GM18508 (cell line): ENCODE data around the gene OR2B2.
A peak's percentile ranks its signal among the peaks of the same experiment; 100 is the strongest.
"Not testable (repeated sequence)": the region's sequence is repeated elsewhere in the genome, so short reads cannot be mapped to it uniquely, and the experiment has no call there.

ENCODE experiments used
- ATAC-seq: cut with Tn5 transposase; IDR thresholded peaks from one replicate; pipeline ENCODE4 v1.9.1; 2021; ENCODE audit warnings: moderate number of reproducible peaks; ENCODE audit not compliant: insufficient read depth, unreplicated experiment

OR2B2 gene

GRCh38 chr6:27911956-27912446, at the start of gene OR2B2:
Gene OR2B2 (minus strand): TSS chr6:27912396. CDS start chr6:27912319, 77 bp downstream.
- ATAC-seq: no peak

DNA sequence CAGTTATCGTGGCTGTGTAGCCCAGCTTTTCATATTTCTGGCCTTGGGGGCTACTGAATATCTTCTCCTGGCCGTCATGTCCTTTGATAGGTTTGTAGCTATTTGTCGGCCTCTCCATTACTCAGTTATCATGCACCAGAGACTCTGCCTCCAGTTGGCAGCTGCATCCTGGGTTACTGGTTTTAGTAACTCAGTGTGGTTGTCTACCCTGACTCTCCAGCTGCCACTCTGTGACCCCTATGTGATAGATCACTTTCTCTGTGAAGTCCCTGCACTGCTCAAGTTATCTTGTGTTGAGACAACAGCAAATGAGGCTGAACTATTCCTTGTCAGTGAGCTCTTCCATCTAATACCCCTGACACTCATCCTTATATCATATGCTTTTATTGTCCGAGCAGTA, 45.3 kb upstream of the OR2B2 start:
- ATAC-seq: no peak

- ATAC-seq: no peak
Observed at GRCh38 chr6:27956941-27957340, 44.7 kb upstream of the OR2B2 start, which contains the start of gene OR2B6. Gene OR2B6 (plus strand): TSS chr6:27957241. CDS start chr6:27957241, 0 bp downstream.

GRCh38 chr6:27951040-27951439, 38.8 kb upstream of the OR2B2 start:
- no peak for ATAC-seq

DNA sequence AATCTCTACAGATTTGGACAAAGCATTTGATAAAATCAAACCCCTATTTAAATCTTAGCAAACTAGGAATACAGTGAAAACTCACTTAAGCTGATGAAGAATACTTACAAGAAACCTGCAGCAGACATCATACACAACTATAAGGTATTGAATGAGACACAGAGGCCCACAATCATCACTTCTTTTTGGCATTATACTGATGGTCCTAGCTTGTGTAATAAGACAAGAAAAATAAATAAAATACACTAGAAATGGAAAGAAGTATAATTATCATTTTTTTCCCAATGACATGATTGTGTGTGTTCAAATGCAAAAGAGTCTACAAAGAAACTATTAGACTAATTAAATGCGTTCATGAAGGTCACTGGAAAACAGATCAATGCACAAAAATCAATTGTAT, 36.0 kb upstream of the OR2B2 start:
- ATAC-seq: no peak

GRCh38 chr6:27943072-27943471, 30.9 kb upstream of the OR2B2 start:
- ATAC-seq: not testable (repeated sequence)

GRCh38 chr6:27940766-27941165, 28.6 kb upstream of the OR2B2 start:
- ATAC-seq: no peak

DNA sequence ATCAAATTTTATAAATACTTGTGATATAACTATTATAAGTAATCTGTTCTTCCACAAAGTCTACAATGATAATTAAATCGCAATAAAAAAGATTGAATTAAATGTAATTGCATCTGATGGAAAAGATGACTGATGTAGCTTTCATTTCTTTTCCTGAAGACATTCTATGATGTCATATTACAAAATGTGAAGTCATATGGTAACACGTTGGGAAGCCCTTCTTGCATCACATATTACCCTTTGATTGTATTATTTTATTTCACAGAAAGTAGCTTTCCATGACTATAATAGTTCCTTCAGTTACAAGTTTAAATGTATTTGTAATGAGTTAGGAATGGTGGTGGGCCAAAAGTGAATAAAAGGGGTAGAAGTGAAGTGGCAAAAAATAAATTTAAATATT, 19.0 kb upstream of the OR2B2 start:
- ATAC-seq: no peak

DNA sequence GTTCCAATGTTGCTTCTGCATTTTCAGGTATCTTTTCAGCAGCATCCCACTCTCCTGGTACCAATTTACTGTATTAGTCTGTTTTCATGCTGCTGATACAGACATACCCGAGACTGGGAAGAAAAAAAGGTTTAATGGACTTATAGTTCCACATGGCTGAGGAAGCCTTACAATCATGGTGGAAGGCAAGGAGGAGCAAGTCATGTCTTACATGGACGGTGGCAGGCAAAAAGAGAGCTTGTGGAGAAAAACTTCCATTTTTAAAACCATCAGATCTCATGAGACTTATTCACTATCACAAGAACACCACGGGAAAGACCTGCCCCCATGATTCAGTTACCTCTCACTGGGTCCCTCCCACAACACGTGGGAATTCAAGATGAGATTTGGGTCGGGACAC, 17.7 kb upstream of the OR2B2 start:
- ATAC-seq: not testable (repeated sequence)

GRCh38 chr6:27928041-27928440, 15.8 kb upstream of the OR2B2 start:
- not testable (repeated sequence) for ATAC-seq

DNA sequence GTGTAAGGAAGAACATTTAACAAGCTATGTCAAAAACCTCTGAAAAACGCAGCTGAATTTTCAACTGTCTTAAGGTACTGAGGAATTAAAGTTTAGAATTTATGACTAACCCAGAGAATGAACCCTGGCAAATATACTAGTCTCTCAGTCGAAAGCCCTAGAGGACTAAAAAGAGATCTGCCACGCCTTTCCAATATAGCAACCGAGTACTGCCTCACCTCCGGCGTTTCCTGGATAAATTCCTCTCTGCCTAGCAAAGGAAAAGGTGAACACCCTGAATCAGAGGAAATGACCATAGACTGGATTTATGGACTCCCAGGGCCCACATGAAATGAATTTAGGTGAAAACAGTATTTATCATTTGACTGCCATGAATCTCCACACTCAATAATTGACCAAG, 12.0 kb upstream of the OR2B2 start:
- no peak for ATAC-seq

- ATAC-seq: no peak
Observed at GRCh38 chr6:27922949-27923348, 10.8 kb upstream of the OR2B2 start.

GRCh38 chr6:27908017-27908416, 4.2 kb downstream of the OR2B2 start:
- ATAC-seq: no peak

DNA sequence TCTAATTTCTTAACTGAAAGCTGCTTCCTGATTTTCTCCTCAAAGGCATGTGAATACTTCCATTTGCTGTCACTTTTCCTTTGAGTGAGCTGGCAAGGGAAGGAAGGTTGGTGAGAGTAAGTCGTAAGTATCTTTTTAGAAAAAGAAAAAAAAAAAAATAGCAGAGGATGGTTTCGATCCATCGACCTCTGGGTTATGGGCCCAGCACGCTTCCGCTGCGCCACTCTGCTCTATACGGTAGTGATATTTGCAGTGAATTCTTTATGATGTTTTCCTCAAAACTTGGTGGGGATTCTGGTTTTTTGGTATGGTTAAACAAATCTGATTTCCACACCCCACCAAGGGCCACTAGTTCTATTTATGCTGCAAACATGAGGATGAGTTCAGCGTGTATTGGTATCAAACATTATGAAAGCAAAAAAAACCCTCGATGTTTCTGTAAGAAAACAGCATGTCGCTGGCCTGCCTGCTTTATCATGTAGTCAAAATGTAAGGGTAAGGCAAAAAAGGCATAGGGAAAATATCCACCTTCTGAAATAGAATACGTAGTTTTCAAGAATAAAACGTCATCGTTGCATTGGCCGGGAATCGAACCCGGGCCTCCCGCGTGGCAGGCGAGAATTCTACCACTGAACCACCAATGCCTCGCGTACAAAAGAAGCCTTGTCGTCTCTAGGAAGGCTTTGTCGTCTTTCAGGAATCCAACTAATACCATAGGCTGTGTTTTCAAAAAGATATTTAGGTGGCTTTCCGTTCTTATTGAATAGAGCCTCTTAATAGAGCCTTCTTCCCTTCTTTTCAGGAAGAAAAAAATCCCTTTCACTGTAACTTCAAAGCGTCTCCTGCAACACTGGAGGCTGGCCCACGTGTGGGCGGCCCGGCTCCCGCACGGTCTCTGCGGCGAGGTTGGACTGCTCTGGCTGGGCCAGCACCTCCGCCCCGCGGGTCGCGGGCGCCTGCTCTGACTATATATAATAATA, 9.6 kb downstream of the OR2B2 start:
- peak; percentile 31 for ATAC-seq

DNA sequence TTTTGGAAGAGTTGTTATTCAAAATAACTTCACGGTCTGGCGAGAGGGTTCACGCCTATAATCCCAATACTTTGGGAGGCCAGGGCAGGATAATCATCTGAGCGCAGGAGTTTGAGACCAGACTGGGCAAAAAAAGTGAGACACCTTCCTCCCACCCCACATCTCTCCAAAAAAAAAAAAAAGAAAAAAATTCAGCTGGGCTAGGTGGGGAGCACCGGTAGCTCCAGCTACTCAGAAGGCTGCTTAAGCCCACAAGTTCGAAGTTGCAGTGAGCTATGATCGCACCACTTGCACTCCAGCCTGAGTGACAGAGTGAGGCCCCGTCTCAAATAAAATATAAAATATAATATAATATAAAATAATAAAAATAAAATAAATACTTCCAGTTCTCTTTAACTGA, 10.4 kb downstream of the OR2B2 start:
- ATAC-seq: no peak

DNA sequence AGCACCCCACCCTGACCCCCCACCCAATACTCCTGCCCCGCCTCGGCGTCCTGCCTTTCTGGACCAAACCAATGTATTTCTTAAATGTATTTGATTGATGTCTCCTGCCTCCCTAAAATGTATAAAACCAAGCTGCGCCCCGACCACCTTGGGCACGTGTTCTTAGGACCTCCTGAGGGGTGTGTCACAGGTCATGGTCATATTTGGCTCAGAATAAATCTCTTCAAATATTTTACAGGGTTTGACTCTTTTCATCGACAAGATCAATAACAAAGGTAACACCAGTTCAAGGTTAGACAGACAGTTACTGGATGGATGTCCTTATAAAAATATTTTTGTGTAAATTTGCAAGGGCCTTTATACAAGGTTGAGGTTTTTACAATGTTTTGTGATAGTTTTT, 12.0 kb downstream of the OR2B2 start:
- not testable (repeated sequence) for ATAC-seq

- no peak for ATAC-seq
Observed at GRCh38 chr6:27899543-27899942, 12.7 kb downstream of the OR2B2 start.

DNA sequence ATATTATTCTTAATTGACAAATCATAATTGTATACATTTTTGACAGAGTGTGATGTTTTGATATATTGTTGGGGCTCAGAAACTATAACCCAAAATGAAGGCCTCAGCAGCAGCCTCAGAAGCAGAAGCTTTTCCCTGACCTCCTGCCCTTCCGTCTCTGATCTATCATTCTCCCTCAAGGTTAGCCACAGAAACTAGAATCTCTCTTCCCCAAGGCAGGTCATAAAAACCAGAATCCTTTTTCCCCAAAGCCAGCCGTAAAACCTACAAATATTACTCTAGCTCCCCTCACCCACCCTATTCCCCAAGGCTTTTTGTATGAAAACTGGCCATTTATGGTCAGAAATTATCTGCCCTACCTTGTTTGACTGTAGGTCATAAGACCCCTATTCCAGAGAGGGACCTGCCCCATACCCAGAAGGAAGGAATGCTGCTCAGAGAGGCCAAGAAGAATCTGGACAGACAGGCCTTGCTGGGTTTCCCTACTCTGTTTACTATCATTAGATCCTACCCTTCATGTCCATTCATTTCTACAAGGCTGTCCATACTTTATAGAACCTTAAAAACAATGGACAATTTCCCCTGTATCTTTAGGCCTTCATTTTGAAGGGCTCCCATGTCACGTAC, 14.5 kb downstream of the OR2B2 start:
- ATAC-seq: no peak

GRCh38 chr6:27896398-27896796, 15.8 kb downstream of the OR2B2 start:
- no peak for ATAC-seq

DNA sequence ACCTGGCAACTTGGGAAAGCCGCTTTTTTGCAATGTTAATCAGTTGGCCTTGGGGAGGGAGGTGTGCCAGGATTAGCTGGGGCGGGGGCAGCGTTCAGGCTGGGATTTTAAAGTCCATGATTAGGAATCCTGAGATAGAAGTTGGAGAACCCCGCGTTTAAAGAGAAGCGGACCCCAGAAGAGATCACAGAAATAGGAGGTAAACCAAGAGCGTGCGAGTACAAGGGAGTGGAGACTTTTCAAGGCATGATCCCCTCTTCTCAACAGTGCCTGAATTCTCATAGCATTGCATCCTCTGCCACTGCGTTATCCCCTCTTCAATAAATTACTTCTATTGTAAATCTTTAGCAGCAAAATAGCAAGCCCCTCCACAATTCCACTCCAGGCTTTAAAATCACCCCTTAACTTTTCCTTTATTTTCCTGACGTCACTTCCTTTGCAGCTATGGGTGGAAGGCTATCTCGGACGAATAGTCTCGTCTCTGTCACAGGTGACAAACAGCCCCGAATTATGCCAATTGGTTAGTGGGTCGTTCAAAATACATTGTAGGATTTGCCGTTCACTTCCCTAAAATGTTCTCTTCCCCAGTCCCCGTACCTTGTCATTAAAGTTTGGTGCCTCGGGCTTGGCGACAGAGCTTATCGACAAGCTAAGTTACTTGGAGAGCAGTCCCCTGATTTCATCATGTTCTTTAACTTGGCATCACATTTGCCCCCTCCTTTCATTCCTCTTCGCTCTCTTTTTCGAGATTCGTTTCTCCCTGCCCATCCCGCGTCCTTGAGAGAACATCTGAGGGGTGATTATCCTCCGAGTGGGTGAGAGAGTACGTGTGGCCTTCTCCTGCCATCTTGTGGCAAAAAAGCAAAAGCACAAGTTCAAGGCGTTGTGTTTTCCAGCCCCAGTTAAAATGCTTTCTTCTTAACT, 17.1 kb downstream of the OR2B2 start:
- no peak for ATAC-seq
